ENCODE data around the gene MBD3L5. TPM values are rescaled to one million over a fixed set of nuclear protein-coding genes. Genes with fewer than 3 reads are reported as not detected.

The MBD3L5 gene
- total and polyA plus RNA-seq, 11 donors, result not detected

GRCh38 chr19:7068599-7068998 lies 38.2 kb downstream of the MBD3L5 start:
- peak overlapping the region in 3 of 12 donors; percentile 8 to 90 (median 88) for H3K27ac ChIP-seq
- peaks cover 0 to 31% (median 29%) of the 10 kb centered on the region in 9 donors for H3K36me3 ChIP-seq
- ATAC-seq (no peak), DNase-seq (no peak)
- TF ChIP-seq CTCF (IDR thresholded peaks at IDR 0.05), result no peak
- no peak for TF ChIP-seq POLR2A (IDR thresholded peaks at IDR 0.05)
- H3K4me1 ChIP-seq, result peaks cover 0 to 15% (median 9%) of the 10 kb centered on the region in 12 donors
- peak overlapping the region in 10 of 12 donors; percentile 74 to 99 (median 90) for H3K4me3 ChIP-seq
- 83 to 89% (median 86%) methylated on average over 6 of the region's 6 CpGs for WGBS, 4 donors
- H3K9me3 ChIP-seq, result peaks cover 0 to 9% (median 0%) of the 10 kb centered on the region in 12 donors
- H3K27me3 ChIP-seq, result no peaks in the 10 kb centered on the region
- intact Hi-C loops (cut with DNase I), result loop anchor here in 1 of 10 donors (5.0 to 10.0 kb wide), 2 partner anchors 559 to 1766 kb away; partner anchors contain the start of genes MBD3L1, PET100, XAB2 and ZNF558

- peaks cover 0 to 38% (median 36%) of the 10 kb centered on the region in 9 donors for H3K36me3 ChIP-seq
- H3K9me3 ChIP-seq, result peaks cover 0 to 9% (median 0%) of the 10 kb centered on the region in 12 donors
- peak within 1 kb of the TSS; percentile 74 to 99 (median 88) for H3K4me3 ChIP-seq
- 0 to 2% (median 1%) methylated on average over 24 to 56 of the region's 56 CpGs for WGBS, 4 donors
- peak within 1 kb of the TSS in 11 of 12 donors; percentile 76 to 94 (median 88) for H3K27ac ChIP-seq
- TF ChIP-seq POLR2A (IDR thresholded peaks at IDR 0.05), result peak in 1 of 2 donors; percentile 66
- no peak for TF ChIP-seq CTCF (IDR thresholded peaks at IDR 0.05)
- H3K27me3 ChIP-seq, result no peaks in the 10 kb centered on the region
- intact Hi-C loops (cut with DNase I), result loop anchor here in 2 of 10 donors (1.0 to 10.0 kb wide), 3 partner anchors 29 to 1766 kb away; partner anchors contain the start of genes MBD3L1 (in 1 of the 2), PET100 (in 1 of the 2), XAB2 (in 1 of the 2) and ZNF558 (in 1 of the 2)
- DNase-seq (peak; percentile 99 to 100 (median 99)), ATAC-seq (peak; percentile 100)
- peaks cover 0 to 15% (median 9%) of the 10 kb centered on the region in 12 donors for H3K4me1 ChIP-seq
Observed at GRCh38 chr19:7069042-7069903, 38.9 kb downstream of the MBD3L5 start, which contains the start of gene ZNF557. Gene ZNF557, plus strand, starts transcription at chr19:7069703. Its CDS starts 5,372 bp downstream, at chr19:7075075.

GRCh38 chr19:7069904-7070226 lies 39.5 kb downstream of the MBD3L5 start:
- DNase-seq (no peak), ATAC-seq (peak in 1 of 4 donors; percentile 2)
- Histone ChIP-seq H3K4me3 (peak overlapping the region; percentile 74 to 99 (median 88)), H3K9me3 (peaks cover 0 to 9% (median 0%) of the 10 kb centered on the region in 12 donors), H3K27me3 (no peaks in the 10 kb centered on the region), H3K4me1 (peaks cover 0 to 15% (median 9%) of the 10 kb centered on the region in 12 donors), H3K36me3 (peaks cover 0 to 41% (median 40%) of the 10 kb centered on the region in 9 donors), H3K27ac (peak overlapping the region in 11 of 12 donors; percentile 76 to 94 (median 88))
- TF ChIP-seq POLR2A (IDR thresholded peaks at IDR 0.05) (no peak), CTCF (IDR thresholded peaks at IDR 0.05) (no peak)
- intact Hi-C loops (cut with DNase I), result loop anchor here in 2 of 10 donors (1.0 to 10.0 kb wide), 3 partner anchors 28 to 1765 kb away; partner anchors contain the start of genes MBD3L1 (in 1 of the 2), PET100 (in 1 of the 2), XAB2 (in 1 of the 2) and ZNF558 (in 1 of the 2)
- 0% methylated on average over 10 to 12 of the region's 12 CpGs; no CpG with 5 or more reads in 1 of the 4 donors for WGBS, 4 donors

- H3K4me3 ChIP-seq, result no peak overlapping the region
- H3K36me3 ChIP-seq, result peaks cover 3 to 68% (median 67%) of the 10 kb centered on the region in 9 donors
- TF ChIP-seq CTCF (IDR thresholded peaks at IDR 0.05), result no peak
- no peak for TF ChIP-seq POLR2A (IDR thresholded peaks at IDR 0.05)
- WGBS, 4 donors, result 94 to 98% (median 95%) methylated on average over 6 of the region's 6 CpGs
- ATAC-seq (no peak), DNase-seq (no peak)
- H3K27ac ChIP-seq, result no peak overlapping the region
- intact Hi-C loops (cut with DNase I), result no loop called here
- peaks cover 0 to 15% (median 9%) of the 10 kb centered on the region in 12 donors for H3K4me1 ChIP-seq
- peaks cover 0 to 30% (median 15%) of the 10 kb centered on the region in 12 donors for H3K9me3 ChIP-seq
- no peaks in the 10 kb centered on the region for H3K27me3 ChIP-seq
Observed at GRCh38 chr19:7072541-7072940, 42.2 kb downstream of the MBD3L5 start.
